HepG2 (cell line): ENCODE data around the gene DTNB. TPM values are rescaled to one million over a fixed set of nuclear protein-coding genes. Genes with fewer than 3 reads are reported as not detected.

Experiments used
- ATAC-seq: fragments of 200-7000 bp; cut with Tn5 transposase; 3 replicates; pipeline ENCODE4 v1.9.1; 2020; ENCODE audit warnings: mild to moderate bottlenecking, moderate library complexity
- BruUV-seq: library from RNA; stranded (reverse); fragments of 400-500 nt; replicated peaks from 2 replicates; lab custom pipeline; 2021; lab: Mats Ljungman, UMichigan
- CTCF ChIA-PET: fragments of 300-600 bp; formaldehyde crosslinking; extraction: SDS; loops from one replicate; lab custom pipeline; 2021; ENCODE audit warnings: low total read pairs, inconsistent platforms, low intra/inter-chr PET ratio; lab: Yijun Ruan, JAX
- POLR2A ChIA-PET: fragments of 350-600 bp; sonication (Branson Sonifier 250); formaldehyde crosslinking; loops from one replicate; lab custom pipeline; 2020; ENCODE audit warnings: antibody characterized with exemption, inconsistent platforms; lab: Yijun Ruan, JAX
- DNase-seq: peaks from one replicate; pipeline ENCODE4 v3.0.0-alpha.2; 2015; ENCODE audit warnings: low spot score
- FAIRE-seq: peaks from 3 replicates; lab custom pipeline; 2011; peaks lifted over from hg19 to GRCh38; lab: Jason Lieb, UNC
- H2AFZ ChIP-seq: one replicate; pipeline ENCODE4 v1.6.1; 2011; ENCODE audit warnings: low read length, inconsistent platforms
- H3K27ac ChIP-seq: fragments of 300-600 bp; 3 replicates; pipeline ENCODE4 v1.8.0; 2011; ENCODE audit warnings: mixed run types, mild to moderate bottlenecking, mixed read lengths, low read length, inconsistent platforms; ENCODE audit not compliant: insufficient read depth; ENCODE audit errors: extremely low read length
- H3K27me3 ChIP-seq, 2 experiments: fragments of 200-600 bp in 1 of 2; 2 replicates in 1 of 2; 3 replicates in 1 of 2; pipeline versions ENCODE4 v1.6.0 to v1.8.0; 2011; ENCODE audit warnings: low read length in 2 of 2, mild to moderate bottlenecking in 2 of 2, moderate library complexity in 2 of 2, inconsistent platforms in 1 of 2; ENCODE audit not compliant: insufficient read depth in 2 of 2, control insufficient read depth in 1 of 2
- H3K36me3 ChIP-seq, 2 experiments: fragments of 200-600 bp in 1 of 2; replicated peaks in 1 of 2; 2 replicates in 1 of 2; 3 replicates in 1 of 2; pipeline versions ENCODE4 v1.5.1 to v1.8.0; 2011; ENCODE audit warnings: low read length in 2 of 2, inconsistent platforms in 1 of 2; ENCODE audit not compliant: insufficient read depth in 2 of 2, control insufficient read depth in 1 of 2
- H3K4me1 ChIP-seq: 2 replicates; pipeline ENCODE4 v1.5.1; 2012; ENCODE audit warnings: low read length, inconsistent platforms; ENCODE audit not compliant: insufficient read depth
- H3K4me2 ChIP-seq: 2 replicates; pipeline ENCODE4 v1.6.0; 2011; ENCODE audit warnings: low read depth, low read length, inconsistent platforms
- H3K4me3 ChIP-seq, 3 experiments: fragments of 200-600 bp in 1 of 3; sonication (generic), shearing (Covaris generic) in 1 of 3; replicated peaks in 1 of 3; 2 replicates each; pipeline ENCODE4 v1.5.1; 2011 to 2016; ENCODE audit warnings: low read length in 3 of 3, inconsistent platforms in 2 of 3, low read depth in 2 of 3, mild to moderate bottlenecking in 2 of 3, control low read depth in 1 of 3, mixed read lengths in 1 of 3; ENCODE audit not compliant: insufficient read depth in 1 of 3
- H3K79me2 ChIP-seq: one replicate; pipeline ENCODE4 v1.6.1; 2011; ENCODE audit warnings: low read length, inconsistent platforms; ENCODE audit not compliant: insufficient read depth
- H3K9ac ChIP-seq: 2 replicates; pipeline ENCODE4 v1.6.0; 2011; ENCODE audit warnings: mild to moderate bottlenecking, low read depth, low read length, inconsistent platforms; ENCODE audit not compliant: insufficient read depth
- H3K9me3 ChIP-seq: 2 replicates; pipeline ENCODE4 v1.5.1; 2012; ENCODE audit warnings: mild to moderate bottlenecking, low read length
- H4K20me1 ChIP-seq: 2 replicates; pipeline ENCODE4 v1.6.0; 2011; ENCODE audit warnings: inconsistent platforms, mild to moderate bottlenecking, low read length, moderate library complexity; ENCODE audit not compliant: insufficient read depth
- CERS6 ChIP-seq: sonication (generic); formaldehyde crosslinking; IDR thresholded peaks from 2 replicates; pipeline ENCODE4 v1.5.0; 2020; ENCODE audit warnings: missing genetic modification reagents
- CREM ChIP-seq, 2 experiments: sonication (generic) in 1 of 2; formaldehyde crosslinking in 1 of 2; IDR thresholded peaks; 2 replicates each; pipeline versions ENCODE4 v1.4.0 to v1.6.1; 2016 to 2020; ENCODE audit warnings: antibody characterized with exemption in 1 of 2, mild to moderate bottlenecking in 1 of 2, missing genetic modification reagents in 1 of 2
- DMAP1 ChIP-seq: IDR thresholded peaks from 2 replicates; pipeline ENCODE4 v1.6.1; 2016
- FOXO1 ChIP-seq: sonication (generic); formaldehyde crosslinking; IDR thresholded peaks from 2 replicates; pipeline ENCODE4 v1.4.0; 2020; ENCODE audit warnings: missing genetic modification reagents
- JDP2 ChIP-seq: sonication (generic); formaldehyde crosslinking; IDR thresholded peaks from 2 replicates; pipeline ENCODE4 v1.8.1; 2022; ENCODE audit warnings: missing genetic modification reagents, borderline replicate concordance
- KLF9 ChIP-seq: IDR thresholded peaks from 2 replicates; pipeline ENCODE4 v1.6.1; 2016; ENCODE audit warnings: low read depth
- NR0B2 ChIP-seq: sonication (generic); formaldehyde crosslinking; IDR thresholded peaks from 2 replicates; pipeline ENCODE4 v1.4.0; 2020; ENCODE audit warnings: mild to moderate bottlenecking, missing genetic modification reagents
- POLR2G ChIP-seq: fragments of 200-400 bp; formaldehyde crosslinking; IDR thresholded peaks from 2 replicates; pipeline ENCODE4 v1.6.1; 2018; ENCODE audit warnings: mild to moderate bottlenecking, low read depth, low read length, moderate library complexity
- SMAD1 ChIP-seq: sonication (generic); formaldehyde crosslinking; IDR thresholded peaks from 2 replicates; pipeline ENCODE4 v1.4.0; 2020; ENCODE audit warnings: missing genetic modification reagents, low read depth, mild to moderate bottlenecking, borderline replicate concordance
- STAG1 ChIP-seq: sonication (generic); formaldehyde crosslinking; IDR thresholded peaks from 2 replicates; pipeline ENCODE4 v1.4.0; 2020; ENCODE audit warnings: missing genetic modification reagents
- THYN1 ChIP-seq: sonication (generic); formaldehyde crosslinking; IDR thresholded peaks from 2 replicates; pipeline ENCODE4 v1.8.1; 2023; ENCODE audit warnings: low read depth, mild to moderate bottlenecking, moderate library complexity, missing genetic modification reagents, borderline replicate concordance
- XBP1 ChIP-seq: sonication (generic); formaldehyde crosslinking; IDR thresholded peaks from 2 replicates; pipeline ENCODE4 v1.5.0; 2020; ENCODE audit warnings: missing genetic modification reagents
- ZBTB44 ChIP-seq: sonication (generic); formaldehyde crosslinking; IDR thresholded peaks from 2 replicates; pipeline ENCODE4 v1.4.0; 2020; ENCODE audit warnings: missing genetic modification reagents
- ZBTB8A ChIP-seq: sonication (generic); formaldehyde crosslinking; IDR thresholded peaks from 2 replicates; pipeline ENCODE4 v1.4.0; 2020; ENCODE audit warnings: mild to moderate bottlenecking, low read depth, missing genetic modification reagents, borderline replicate concordance
- ZFP37 ChIP-seq: sonication (generic); formaldehyde crosslinking; IDR thresholded peaks from 2 replicates; pipeline ENCODE4 v1.4.0; 2020; ENCODE audit warnings: missing genetic modification reagents, borderline replicate concordance
- ZNF12 ChIP-seq: sonication (generic); formaldehyde crosslinking; IDR thresholded peaks from 2 replicates; pipeline ENCODE4 v1.5.0; 2020; ENCODE audit warnings: missing genetic modification reagents
- ZNF296 ChIP-seq: sonication (generic); formaldehyde crosslinking; conservative IDR thresholded peaks from 2 replicates; pipeline ENCODE4 v1.5.0; 2020; ENCODE audit warnings: mild to moderate bottlenecking, missing genetic modification reagents
- ZNF503 ChIP-seq: sonication (generic); formaldehyde crosslinking; IDR thresholded peaks from 2 replicates; pipeline ENCODE4 v1.4.0; 2020; ENCODE audit warnings: missing genetic modification reagents
- ZNF652 ChIP-seq: IDR thresholded peaks from 2 replicates; pipeline ENCODE4 v1.6.1; 2016; ENCODE audit warnings: low read depth, borderline replicate concordance
- WGBS: methylation state at CpG from one replicate; pipeline ENCODE4 v1.1.6; 2017; ENCODE audit warnings: low lambda C conversion rate; 5-methylcytosine and 5-hydroxymethylcytosine counted together
- in situ Hi-C: cut with HindIII; loops from 2 replicates; pipeline ENCODE4 v1.10.0; 2017; ENCODE audit warnings: low pct_unique_long_range_greater_than_20kb; ENCODE audit not compliant: extremely low pct_ligation_motif_present
- intact Hi-C: fragments of 100-400 bp; cut with micrococcal nuclease; formaldehyde crosslinking; loops from one replicate; pipeline ENCODE4 v1.10.0; 2022; ENCODE audit not compliant: unreplicated experiment
- polyA plus RNA-seq, 8 experiments: library from polyadenylated mRNA; depleted of rRNA in 3 of 8; stranded (reverse) in 7 of 8; unstranded in 1 of 8; fragments of >200 nt; fragmentation: Illumina TruSeq in 4 of 8; extraction: Trizol in 4 of 8; gene quantifications; 2 replicates each; pipeline versions ENCODE4 v1.2.1 to v1.2.3, GENCODE V29; 2011 to 2016; ENCODE audit warnings: low read depth in 4 of 8, missing spikeins in 1 of 8, mixed read lengths in 1 of 8; ENCODE audit not compliant: insufficient read depth in 1 of 8
- total RNA-seq, 5 experiments: library from RNA; depleted of rRNA; stranded (reverse); fragments of >200 nt; fragmentation: Illumina TruSeq; extraction: Trizol; gene quantifications; 2 replicates each; pipeline ENCODE4 v1.2.3, GENCODE V29; 2016; ENCODE audit warnings: low read depth in 1 of 5

The DTNB gene
- total and polyA plus RNA-seq, 2 of the 13 experiments (the other 11 are each of a cell fraction or from before 2014, with no cell fraction given), result 14.4 to 23.9 TPM

- Histone ChIP-seq H3K36me3 (no peaks in the 10 kb centered on the region), H3K4me3 (no peak overlapping the region), H3K9me3 (no peaks in the 10 kb centered on the region), H3K4me2 (no peak overlapping the region), H3K27ac (no peak overlapping the region), H4K20me1 (no peaks in the 10 kb centered on the region), H3K9ac (no peak overlapping the region), H3K4me1 (no peaks in the 10 kb centered on the region), H3K79me2 (no peaks in the 10 kb centered on the region), H3K27me3 (no peaks in the 10 kb centered on the region), H2AFZ (no peak overlapping the region)
- no peak for DNase-seq
- BruUV-seq, result no TSS peak
- no peak for TF ChIP-seq KLF9 (CRISPR knock-in tag)
- no peak for TF ChIP-seq POLR2G
- no peak for TF ChIP-seq NR0B2
- TF ChIP-seq ZNF12, result no peak
- no peak for TF ChIP-seq FOXO1 (CRISPR knock-in tag)
- no peak for TF ChIP-seq ZBTB44
- no peak for TF ChIP-seq ZNF503 (CRISPR knock-in tag)
- no peak for TF ChIP-seq XBP1 (CRISPR knock-in tag)
- no peak for TF ChIP-seq JDP2 (CRISPR knock-in tag)
- TF ChIP-seq CREM (IDR thresholded peaks at IDR 0.05), result no peak
- no peak for TF ChIP-seq CREM (CRISPR knock-in tag; IDR thresholded peaks at IDR 0.05)
- no peak for TF ChIP-seq ZNF652 (CRISPR knock-in tag)
- TF ChIP-seq ZFP37, result no peak
- TF ChIP-seq ZBTB8A (CRISPR knock-in tag), result no peak
- no peak for TF ChIP-seq CERS6 (CRISPR knock-in tag)
- no peak for TF ChIP-seq ZNF296 (CRISPR knock-in tag)
- TF ChIP-seq THYN1 (CRISPR knock-in tag), result no peak
- no peak for TF ChIP-seq STAG1 (CRISPR knock-in tag)
- TF ChIP-seq SMAD1 (CRISPR knock-in tag), result no peak
- TF ChIP-seq DMAP1, result no peak
- POLR2A ChIA-PET, result no interaction called here
- in situ Hi-C loops, result no loop called here
- CTCF ChIA-PET, result no interaction called here
- ATAC-seq, result no peak
- intact Hi-C loops, result no loop called here
- WGBS, result 94% methylated on average over 3 of the region's 3 CpGs
- FAIRE-seq, result no peak
These were observed 168.2 kb downstream of the DTNB start for GRCh38 chr2:25505182-25505581.
